OCI-LY1 (cell line): ENCODE data around the gene F2RL2.

Experiments
- H2AFZ ChIP-seq: fragments of 200-600 bp; sonication (generic), shearing (Covaris generic); 2 replicates; pipeline ENCODE4 v1.6.0; 2014; ENCODE audit warnings: antibody characterized with exemption, mild to moderate bottlenecking, low read length
- H3F3A ChIP-seq: fragments of 200-600 bp; sonication (generic), shearing (Covaris generic); 2 replicates; pipeline ENCODE4 v1.6.0; 2014; ENCODE audit warnings: mild to moderate bottlenecking, antibody characterized with exemption, low read length, moderate library complexity; ENCODE audit not compliant: insufficient read depth
- H3K27ac ChIP-seq: fragments of 200-600 bp; sonication (generic); 2 replicates; pipeline ENCODE4 v1.5.1; 2014; ENCODE audit warnings: low read length, mixed run types, mild to moderate bottlenecking, low read depth; ENCODE audit not compliant: poor library complexity, severe bottlenecking
- H3K27me3 ChIP-seq: fragments of 200-600 bp; sonication (generic); 2 replicates; pipeline ENCODE4 v1.6.0; 2014; ENCODE audit warnings: antibody characterized with exemption, mild to moderate bottlenecking, low read length, moderate library complexity; ENCODE audit not compliant: insufficient read depth
- H3K36me3 ChIP-seq: fragments of 200-600 bp; sonication (generic); 2 replicates; pipeline ENCODE4 v1.6.1; 2014; ENCODE audit warnings: mild to moderate bottlenecking, antibody characterized with exemption, low read length, moderate library complexity, mixed read lengths; ENCODE audit not compliant: insufficient read depth
- H3K4me1 ChIP-seq: fragments of 200-600 bp; sonication (generic); 2 replicates; pipeline ENCODE4 v1.5.1; 2014; ENCODE audit warnings: mild to moderate bottlenecking, low read length, moderate library complexity; ENCODE audit not compliant: insufficient read depth, severe bottlenecking
- H3K4me2 ChIP-seq: fragments of 200-600 bp; sonication (generic), shearing (Covaris generic); 2 replicates; pipeline ENCODE4 v1.6.1; 2014; ENCODE audit warnings: low read length
- H3K4me3 ChIP-seq: fragments of 200-600 bp; sonication (generic); 2 replicates; pipeline ENCODE4 v1.5.1; 2014; ENCODE audit warnings: low read length, low read depth, mild to moderate bottlenecking, mixed read lengths; ENCODE audit not compliant: poor library complexity, severe bottlenecking
- H3K79me2 ChIP-seq: fragments of 200-600 bp; shearing (Covaris generic); 2 replicates; pipeline ENCODE4 v1.6.1; 2016; ENCODE audit warnings: mixed run types, low read length, mixed read lengths; ENCODE audit not compliant: insufficient read depth
- H3K9ac ChIP-seq: fragments of 200-600 bp; sonication (generic), shearing (Covaris generic); 2 replicates; pipeline ENCODE4 v1.6.1; 2014; ENCODE audit warnings: mild to moderate bottlenecking, low read length, mixed read lengths
- H3K9me2 ChIP-seq: fragments of 200-600 bp; sonication (generic), shearing (Covaris generic); 2 replicates; pipeline ENCODE4 v1.6.1; 2014; ENCODE audit warnings: low read depth, mild to moderate bottlenecking, low read length, mixed read lengths
- H3K9me3 ChIP-seq: fragments of 200-600 bp; shearing (Covaris generic); 2 replicates; pipeline ENCODE4 v1.6.1; 2014; ENCODE audit warnings: low read length, mixed read lengths
- H4K20me1 ChIP-seq: fragments of 200-600 bp; sonication (generic), shearing (Covaris generic); 2 replicates; pipeline ENCODE4 v1.6.0; 2016; ENCODE audit warnings: mild to moderate bottlenecking, low read length; ENCODE audit not compliant: insufficient read depth
- EZH2 ChIP-seq: fragments of 200-600 bp; sonication (generic), shearing (Covaris generic); IDR thresholded peaks from 2 replicates; pipeline ENCODE4 v1.8.0; 2017; ENCODE audit warnings: borderline replicate concordance, mixed run types, mild to moderate bottlenecking, antibody characterized with exemption, low read length, moderate library complexity, mixed read lengths
- TF ChIP-seq, protein P1 (sequence below): fragments of 200-600 bp; sonication (generic), shearing (Covaris generic); IDR thresholded peaks from 2 replicates; pipeline ENCODE4 v1.5.1; 2017; ENCODE audit warnings: mild to moderate bottlenecking, antibody characterized with exemption, low read length, moderate library complexity, mixed read lengths

F2RL2 gene

DNA sequence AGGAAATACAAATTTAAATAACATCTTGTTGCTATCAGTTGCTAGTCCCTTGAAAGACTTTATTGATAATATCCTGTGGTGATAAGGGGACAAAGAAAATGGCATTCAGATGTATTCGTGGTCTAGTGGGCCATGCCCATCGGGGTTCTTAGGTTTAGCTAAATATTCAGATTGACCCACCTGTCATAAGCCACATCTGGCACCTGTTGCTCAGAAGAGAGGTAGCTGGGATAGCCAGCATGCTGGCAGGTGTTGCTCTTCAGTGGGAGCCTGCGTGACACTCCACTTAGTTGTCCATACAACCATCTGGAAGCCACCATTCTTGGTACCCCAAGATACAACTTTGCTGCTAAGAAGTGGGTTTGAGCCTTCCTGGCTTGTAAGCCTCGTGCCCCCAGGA, 36.7 kb downstream of the F2RL2 start:
- H3K79me2 ChIP-seq = no peaks in the 10 kb centered on the region
- TF ChIP-seq EZH2 = no peak
- TF ChIP-seq, protein P1, sequence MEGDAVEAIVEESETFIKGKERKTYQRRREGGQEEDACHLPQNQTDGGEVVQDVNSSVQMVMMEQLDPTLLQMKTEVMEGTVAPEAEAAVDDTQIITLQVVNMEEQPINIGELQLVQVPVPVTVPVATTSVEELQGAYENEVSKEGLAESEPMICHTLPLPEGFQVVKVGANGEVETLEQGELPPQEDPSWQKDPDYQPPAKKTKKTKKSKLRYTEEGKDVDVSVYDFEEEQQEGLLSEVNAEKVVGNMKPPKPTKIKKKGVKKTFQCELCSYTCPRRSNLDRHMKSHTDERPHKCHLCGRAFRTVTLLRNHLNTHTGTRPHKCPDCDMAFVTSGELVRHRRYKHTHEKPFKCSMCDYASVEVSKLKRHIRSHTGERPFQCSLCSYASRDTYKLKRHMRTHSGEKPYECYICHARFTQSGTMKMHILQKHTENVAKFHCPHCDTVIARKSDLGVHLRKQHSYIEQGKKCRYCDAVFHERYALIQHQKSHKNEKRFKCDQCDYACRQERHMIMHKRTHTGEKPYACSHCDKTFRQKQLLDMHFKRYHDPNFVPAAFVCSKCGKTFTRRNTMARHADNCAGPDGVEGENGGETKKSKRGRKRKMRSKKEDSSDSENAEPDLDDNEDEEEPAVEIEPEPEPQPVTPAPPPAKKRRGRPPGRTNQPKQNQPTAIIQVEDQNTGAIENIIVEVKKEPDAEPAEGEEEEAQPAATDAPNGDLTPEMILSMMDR = no peak
- H3K9me3 ChIP-seq = no peaks in the 10 kb centered on the region
- no peaks in the 10 kb centered on the region for H4K20me1 ChIP-seq
- H3K27me3 ChIP-seq = no peaks in the 10 kb centered on the region
- H3F3A ChIP-seq = no peaks in the 10 kb centered on the region
- H3K27ac ChIP-seq = no peak overlapping the region
- no peak overlapping the region for H3K4me2 ChIP-seq
- H2AFZ ChIP-seq = no peak overlapping the region
- H3K4me1 ChIP-seq = peaks cover 10% of the 10 kb centered on the region
- H3K4me3 ChIP-seq = no peak overlapping the region
- H3K9ac ChIP-seq = no peak overlapping the region
- H3K36me3 ChIP-seq = no peaks in the 10 kb centered on the region
- no peaks in the 10 kb centered on the region for H3K9me2 ChIP-seq

DNA sequence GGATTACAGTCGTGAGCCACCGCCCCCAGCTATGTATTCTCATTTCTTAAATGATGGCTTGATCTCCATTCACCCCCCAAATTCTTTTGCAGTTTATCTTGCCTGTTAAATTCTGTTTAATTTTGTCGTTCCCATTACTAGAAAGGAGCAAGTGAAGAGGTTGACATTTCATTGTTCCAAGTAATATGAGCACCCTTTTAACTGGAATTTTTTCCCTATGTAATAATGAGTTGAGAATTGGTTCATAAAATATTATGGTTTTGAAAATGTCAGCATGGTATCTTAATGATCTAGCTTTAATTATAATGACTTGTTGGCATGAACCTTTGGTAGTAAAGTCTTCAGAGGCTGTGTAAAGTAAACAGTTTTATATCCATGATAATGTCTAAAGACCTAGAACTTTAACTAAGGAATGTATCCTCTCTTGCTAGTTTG, 37.4 kb downstream of the F2RL2 start:
- Histone ChIP-seq H3K4me1 (peaks cover 10% of the 10 kb centered on the region), H3K27me3 (no peaks in the 10 kb centered on the region), H3K27ac (no peak overlapping the region), H3K9me2 (no peaks in the 10 kb centered on the region), H3K9ac (no peak overlapping the region), H3F3A (no peaks in the 10 kb centered on the region), H3K4me2 (no peak overlapping the region), H4K20me1 (no peaks in the 10 kb centered on the region), H3K36me3 (no peaks in the 10 kb centered on the region), H2AFZ (no peak overlapping the region), H3K4me3 (no peak overlapping the region), H3K9me3 (no peaks in the 10 kb centered on the region), H3K79me2 (no peaks in the 10 kb centered on the region)
- TF ChIP-seq, protein P1 = no peak
- no peak for TF ChIP-seq EZH2

DNA sequence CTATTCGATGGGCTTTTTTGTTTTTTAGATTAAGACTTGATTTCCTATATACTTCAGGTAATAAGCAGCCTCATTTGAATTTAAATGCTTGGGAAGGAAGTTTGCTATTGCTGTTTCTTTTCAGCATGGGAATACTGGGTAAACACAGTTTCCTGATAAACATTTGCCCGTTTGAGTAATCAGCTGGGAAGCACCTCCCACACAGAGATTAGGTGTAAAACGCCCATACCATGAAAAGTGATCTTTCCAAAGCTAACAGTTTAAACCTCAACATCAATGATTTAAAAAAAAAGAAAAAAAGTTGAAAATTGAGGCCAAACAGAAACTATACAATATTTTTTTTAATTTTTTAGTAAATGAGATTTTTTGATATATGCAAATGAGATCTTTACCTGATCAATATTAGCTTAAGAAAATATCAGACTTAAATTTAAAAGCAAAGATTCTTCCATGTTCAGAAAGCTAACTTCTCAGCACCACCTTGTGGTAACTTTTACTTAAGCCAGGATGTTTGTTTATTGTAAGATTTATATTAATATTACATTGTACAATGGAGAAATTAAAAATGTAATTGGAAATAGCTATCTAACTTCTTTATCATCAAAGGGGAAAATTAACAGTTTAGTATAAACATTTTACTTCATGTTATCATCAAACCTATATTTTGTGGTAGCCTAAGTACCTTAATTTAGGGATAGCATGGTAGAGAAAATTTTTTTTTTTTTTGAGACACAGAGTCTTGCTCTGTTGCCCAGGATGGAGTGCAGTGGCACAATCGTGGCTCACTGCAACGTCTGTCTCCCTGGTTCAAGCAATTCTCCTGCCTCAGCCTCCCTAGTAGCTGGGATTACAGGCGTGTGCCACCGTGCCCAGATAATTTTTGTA, 39.8 kb downstream of the F2RL2 start:
- no peaks in the 10 kb centered on the region for H3K9me2 ChIP-seq
- no peaks in the 10 kb centered on the region for H3F3A ChIP-seq
- TF ChIP-seq, protein P1 = peak; percentile 39
- TF ChIP-seq EZH2 = no peak
- peaks cover 10% of the 10 kb centered on the region for H3K4me1 ChIP-seq
- H2AFZ ChIP-seq = no peak overlapping the region
- no peak overlapping the region for H3K4me2 ChIP-seq
- H3K9me3 ChIP-seq = no peaks in the 10 kb centered on the region
- no peaks in the 10 kb centered on the region for H3K79me2 ChIP-seq
- no peak overlapping the region for H3K9ac ChIP-seq
- H3K27ac ChIP-seq = no peak overlapping the region
- H3K4me3 ChIP-seq = no peak overlapping the region
- no peaks in the 10 kb centered on the region for H3K27me3 ChIP-seq
- no peaks in the 10 kb centered on the region for H4K20me1 ChIP-seq
- H3K36me3 ChIP-seq = no peaks in the 10 kb centered on the region
